Brain microvascular endothelial cell (primary cell): ENCODE data around the gene LAX1.

ENCODE experiments used
- DNase-seq: peaks from one replicate; pipeline ENCODE4 v3.0.0-alpha.2; 2020
- H3K27ac ChIP-seq: fragments of 250-450 bp; sonication (Bioruptor Pico); 2 replicates; pipeline ENCODE4 v1.5.1; 2020; ENCODE audit warnings: mild to moderate bottlenecking, moderate library complexity
- H3K27me3 ChIP-seq: fragments of 250-450 bp; sonication (Bioruptor Pico); replicated peaks from 2 replicates; pipeline ENCODE4 v1.5.1; 2020; ENCODE audit warnings: mild to moderate bottlenecking
- H3K36me3 ChIP-seq: fragments of 250-450 bp; sonication (Bioruptor Pico); replicated peaks from 2 replicates; pipeline ENCODE4 v1.5.1; 2020; ENCODE audit warnings: mild to moderate bottlenecking
- H3K4me3 ChIP-seq: 2 replicates; pipeline ENCODE4 v1.5.1; 2011; ENCODE audit warnings: low read depth, mild to moderate bottlenecking, control low read depth, low read length, moderate library complexity
- in situ Hi-C: cut with HindIII; loops from 2 replicates; pipeline ENCODE4 v1.10.0; 2017; ENCODE audit warnings: low sequenced_read_pairs, low pct_ligation_motif_present
- TF ChIP-seq, protein P1 (sequence below): IDR thresholded peaks from 2 replicates; pipeline ENCODE4 v1.5.1; 2011; ENCODE audit warnings: low read depth, mild to moderate bottlenecking, moderate library complexity, low read length, control low read depth, inconsistent platforms; ENCODE audit errors: missing control alignments

LAX1 gene

DNA sequence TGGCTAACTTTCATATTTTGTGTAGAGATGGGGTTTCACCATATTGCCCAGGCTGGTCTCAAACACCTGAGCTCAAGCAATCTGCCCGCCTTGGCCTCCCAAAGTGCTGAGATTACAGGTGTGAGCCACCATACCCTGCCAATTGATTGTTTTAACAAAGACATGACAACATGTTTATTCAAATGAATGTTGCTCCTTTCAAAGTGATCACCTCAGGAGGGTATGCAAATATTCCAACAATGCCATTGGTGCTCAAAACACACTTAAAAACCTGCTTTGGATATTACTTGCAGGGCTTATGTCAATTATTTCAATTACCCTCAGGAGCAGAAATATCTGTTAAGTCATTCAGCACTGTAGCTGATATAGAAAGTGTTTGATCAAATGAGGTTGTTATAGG, 7.9 kb downstream of the LAX1 start:
- TF ChIP-seq, protein P1, sequence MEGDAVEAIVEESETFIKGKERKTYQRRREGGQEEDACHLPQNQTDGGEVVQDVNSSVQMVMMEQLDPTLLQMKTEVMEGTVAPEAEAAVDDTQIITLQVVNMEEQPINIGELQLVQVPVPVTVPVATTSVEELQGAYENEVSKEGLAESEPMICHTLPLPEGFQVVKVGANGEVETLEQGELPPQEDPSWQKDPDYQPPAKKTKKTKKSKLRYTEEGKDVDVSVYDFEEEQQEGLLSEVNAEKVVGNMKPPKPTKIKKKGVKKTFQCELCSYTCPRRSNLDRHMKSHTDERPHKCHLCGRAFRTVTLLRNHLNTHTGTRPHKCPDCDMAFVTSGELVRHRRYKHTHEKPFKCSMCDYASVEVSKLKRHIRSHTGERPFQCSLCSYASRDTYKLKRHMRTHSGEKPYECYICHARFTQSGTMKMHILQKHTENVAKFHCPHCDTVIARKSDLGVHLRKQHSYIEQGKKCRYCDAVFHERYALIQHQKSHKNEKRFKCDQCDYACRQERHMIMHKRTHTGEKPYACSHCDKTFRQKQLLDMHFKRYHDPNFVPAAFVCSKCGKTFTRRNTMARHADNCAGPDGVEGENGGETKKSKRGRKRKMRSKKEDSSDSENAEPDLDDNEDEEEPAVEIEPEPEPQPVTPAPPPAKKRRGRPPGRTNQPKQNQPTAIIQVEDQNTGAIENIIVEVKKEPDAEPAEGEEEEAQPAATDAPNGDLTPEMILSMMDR = no peak
- no peak overlapping the region for H3K27ac ChIP-seq
- in situ Hi-C loops = no loop called here
- no peaks in the 10 kb centered on the region for H3K27me3 ChIP-seq
- no peaks in the 10 kb centered on the region for H3K36me3 ChIP-seq
- no peak for DNase-seq
- no peak overlapping the region for H3K4me3 ChIP-seq

DNA sequence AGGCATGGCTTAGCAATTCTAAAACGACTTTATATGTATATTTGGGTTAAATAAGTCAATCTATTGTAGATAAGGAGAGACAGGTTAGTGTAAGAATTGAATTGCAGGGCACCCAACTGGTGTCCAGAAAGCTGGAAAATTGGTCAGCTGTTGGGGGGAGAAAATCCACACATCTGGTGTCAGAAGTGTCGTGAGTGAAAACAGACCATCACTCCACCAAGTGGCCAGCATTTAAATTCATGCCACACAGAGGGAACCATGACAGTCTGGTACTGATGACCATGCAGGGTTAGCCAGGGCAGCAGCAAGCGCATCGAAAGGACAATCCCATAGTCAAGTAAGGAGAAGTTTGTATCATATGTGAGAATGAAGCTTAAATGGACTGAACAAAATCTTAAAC, 11.7 kb downstream of the LAX1 start:
- TF ChIP-seq, protein P1 = peak; percentile 26
- no peak for DNase-seq
- Histone ChIP-seq H3K4me3 (no peak overlapping the region), H3K27ac (no peak overlapping the region), H3K27me3 (no peaks in the 10 kb centered on the region), H3K36me3 (no peaks in the 10 kb centered on the region)
- in situ Hi-C loops = no loop called here

DNA sequence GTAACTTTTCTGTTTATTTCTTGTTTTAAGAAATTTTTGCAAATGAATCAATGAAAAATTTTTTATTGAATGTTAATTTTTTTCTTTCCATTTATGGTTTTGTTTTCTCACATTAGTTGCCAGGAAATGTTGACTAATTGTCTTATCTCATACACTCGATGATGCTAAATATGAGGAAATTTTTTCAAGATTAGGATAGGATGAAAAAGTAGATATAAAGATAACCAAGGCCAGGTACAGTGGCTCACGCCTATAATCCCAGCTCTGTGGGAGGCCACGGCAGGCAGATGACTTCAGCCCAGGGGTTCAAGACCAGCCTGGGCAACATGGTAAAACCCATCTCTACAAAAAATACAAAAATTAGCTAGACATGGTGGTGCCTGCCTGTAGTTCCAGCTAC, 12.6 kb downstream of the LAX1 start:
- DNase-seq = no peak
- in situ Hi-C loops = no loop called here
- Histone ChIP-seq H3K27ac (no peak overlapping the region), H3K36me3 (no peaks in the 10 kb centered on the region), H3K27me3 (no peaks in the 10 kb centered on the region), H3K4me3 (no peak overlapping the region)
- TF ChIP-seq, protein P1 = no peak

DNA sequence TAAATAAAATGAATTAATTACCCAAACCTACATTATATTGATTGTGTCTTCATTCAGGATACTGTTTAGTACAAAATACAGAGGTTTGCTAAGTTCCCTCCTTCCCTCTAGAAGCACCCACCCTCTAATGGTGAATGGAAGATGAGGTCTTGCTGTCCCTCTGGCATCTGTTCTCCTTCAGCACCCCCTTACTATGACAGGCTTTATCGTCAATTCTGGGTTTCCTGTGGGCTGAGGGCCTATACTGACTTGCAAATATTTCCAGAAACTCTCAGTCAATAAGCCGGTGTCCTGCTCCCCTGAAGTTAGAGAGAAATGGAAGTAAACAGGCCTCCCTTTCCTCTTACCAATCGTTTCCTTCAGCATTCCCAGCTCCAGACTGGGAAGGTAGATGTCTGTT, 13.2 kb downstream of the LAX1 start:
- Histone ChIP-seq H3K4me3 (no peak overlapping the region), H3K27ac (no peak overlapping the region), H3K27me3 (no peaks in the 10 kb centered on the region), H3K36me3 (no peaks in the 10 kb centered on the region)
- TF ChIP-seq, protein P1 = no peak
- DNase-seq = no peak
- in situ Hi-C loops = no loop called here

DNA sequence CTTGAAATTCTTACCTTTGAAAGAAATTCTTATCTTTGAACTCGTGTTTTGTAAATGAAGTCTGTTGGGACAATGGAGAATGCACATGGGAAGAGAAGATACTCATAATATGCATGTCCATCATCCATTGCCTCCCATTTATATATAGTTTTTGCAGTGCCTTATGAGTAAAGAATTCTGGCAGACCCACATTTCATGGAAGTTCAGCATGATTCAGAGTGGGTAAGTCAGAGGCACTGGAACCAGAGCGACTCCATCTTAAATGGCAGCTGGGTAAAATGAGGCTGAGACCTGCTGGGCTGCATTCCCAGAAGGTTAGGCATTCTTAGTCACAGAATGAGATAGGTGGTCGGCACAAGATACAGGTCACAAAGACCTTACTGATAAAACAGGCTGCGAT, 13.8 kb downstream of the LAX1 start:
- in situ Hi-C loops = no loop called here
- TF ChIP-seq, protein P1 = no peak
- no peak for DNase-seq
- Histone ChIP-seq H3K27me3 (no peaks in the 10 kb centered on the region), H3K27ac (no peak overlapping the region), H3K4me3 (no peak overlapping the region), H3K36me3 (no peaks in the 10 kb centered on the region)

DNA sequence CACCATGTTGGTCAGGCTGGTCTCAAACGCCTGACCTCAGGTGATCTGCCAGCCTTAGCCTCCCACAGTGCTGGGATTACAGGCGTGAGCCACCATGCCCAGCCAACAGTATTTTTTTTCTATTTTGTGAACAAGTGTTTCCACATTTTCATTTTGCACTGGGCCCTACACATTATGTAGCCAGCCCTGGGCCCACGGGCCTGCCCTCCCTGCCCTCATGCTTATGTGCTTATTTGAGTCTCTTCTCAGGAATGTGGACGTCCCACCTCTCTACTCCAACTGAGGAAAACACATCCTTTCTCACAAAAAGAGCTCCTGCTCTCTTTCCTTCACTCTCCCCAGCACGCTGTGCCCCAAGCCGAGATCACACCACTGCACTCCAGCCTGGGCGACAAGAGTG, 17.0 kb downstream of the LAX1 start:
- no peaks in the 10 kb centered on the region for H3K36me3 ChIP-seq
- TF ChIP-seq, protein P1 = no peak
- H3K27ac ChIP-seq = no peak overlapping the region
- H3K4me3 ChIP-seq = no peak overlapping the region
- DNase-seq = no peak
- H3K27me3 ChIP-seq = no peaks in the 10 kb centered on the region
- in situ Hi-C loops = no loop called here
